PC-3 (cell line): Measurements from ENCODE around the gene PCDH15. TPM values are rescaled to one million over a fixed set of nuclear protein-coding genes. Genes with fewer than 3 reads are reported as not detected.

ENCODE experiments used
- ATAC-seq: fragments of 200-7000 bp; cut with Tn5 transposase; 2 replicates; pipeline ENCODE4 v1.9.1; 2020; ENCODE audit warnings: mild to moderate bottlenecking, moderate library complexity
- BruUV-seq: library from RNA; stranded (reverse); fragments of 400-500 nt; replicated peaks from 2 replicates; lab custom pipeline; 2021; lab: Mats Ljungman, UMichigan
- CTCF ChIA-PET: fragments of 300-600 bp; sonication (Branson Sonifier 250); formaldehyde crosslinking; loops from one replicate; lab custom pipeline; 2022; ENCODE audit warnings: antibody characterized with exemption; lab: Charles Lee
- POLR2A ChIA-PET: fragments of 300-600 bp; sonication (Branson Sonifier 250); formaldehyde crosslinking; loops from one replicate; lab custom pipeline; 2022; ENCODE audit warnings: antibody characterized with exemption; ENCODE audit not compliant: unreplicated experiment; lab: Charles Lee
- DNase-seq: peaks from one replicate; pipeline ENCODE4 v3.0.0-alpha.2; 2015
- H2AFZ ChIP-seq: fragments of 300-600 bp; sonication (generic); 2 replicates; pipeline ENCODE4 v1.6.0; 2016; ENCODE audit warnings: antibody characterized with exemption, low read length
- H3F3A ChIP-seq: fragments of 300-600 bp; sonication (generic); one replicate; pipeline ENCODE4 v1.6.0; 2017; ENCODE audit warnings: antibody characterized with exemption, low read length, control low read depth, mild to moderate bottlenecking; ENCODE audit not compliant: unreplicated experiment
- H3K27ac ChIP-seq: fragments of 300-600 bp; sonication (generic); 2 replicates; pipeline ENCODE4 v1.5.1; 2016; ENCODE audit warnings: mild to moderate bottlenecking, low read length
- H3K27me3 ChIP-seq: fragments of 300-600 bp; sonication (generic); 2 replicates; pipeline ENCODE4 v1.6.1; 2016; ENCODE audit warnings: low read length, mixed read lengths
- H3K36me3 ChIP-seq: fragments of 300-600 bp; sonication (generic); 2 replicates; pipeline ENCODE4 v1.6.1; 2016; ENCODE audit warnings: low read depth, mixed run types, low read length, mixed read lengths
- H3K4me1 ChIP-seq: fragments of 300-600 bp; sonication (generic); 2 replicates; pipeline ENCODE4 v1.5.1; 2016; ENCODE audit warnings: low read length; ENCODE audit not compliant: insufficient read depth
- H3K4me2 ChIP-seq: fragments of 300-600 bp; sonication (generic); 2 replicates; pipeline ENCODE4 v1.6.0; 2016; ENCODE audit warnings: low read length
- H3K4me3 ChIP-seq: fragments of 300-600 bp; sonication (generic); 2 replicates; pipeline ENCODE4 v1.5.1; 2016; ENCODE audit warnings: mild to moderate bottlenecking, low read length, mixed read lengths
- H3K79me2 ChIP-seq: fragments of 300-600 bp; sonication (generic); 2 replicates; pipeline ENCODE4 v1.6.1; 2017; ENCODE audit warnings: low read length, mixed read lengths
- H3K9ac ChIP-seq: fragments of 300-600 bp; sonication (generic); 2 replicates; pipeline ENCODE4 v1.6.0; 2016; ENCODE audit warnings: mild to moderate bottlenecking, low read length
- H3K9me2 ChIP-seq: fragments of 300-600 bp; sonication (generic); replicated peaks from 2 replicates; pipeline ENCODE4 v1.6.1; 2016; ENCODE audit warnings: mixed run types, low read length, mixed read lengths
- H3K9me3 ChIP-seq: fragments of 300-600 bp; sonication (generic); 2 replicates; pipeline ENCODE4 v1.6.1; 2016; ENCODE audit warnings: low read length, mixed read lengths
- H4K20me1 ChIP-seq: fragments of 300-600 bp; sonication (generic); 2 replicates; pipeline ENCODE4 v1.6.1; 2016; ENCODE audit warnings: low read length, mixed read lengths
- CTCF ChIP-seq: fragments of 300-600 bp; sonication (generic); conservative IDR thresholded peaks from 2 replicates; pipeline ENCODE4 v1.5.1; 2017; ENCODE audit warnings: antibody characterized with exemption, low read depth, mild to moderate bottlenecking, low read length
- EZH2 ChIP-seq: fragments of 300-600 bp; sonication (generic); IDR thresholded peaks from one replicate; pipeline ENCODE4 v1.6.1; 2017; ENCODE audit warnings: antibody characterized with exemption, mild to moderate bottlenecking, low read length; ENCODE audit not compliant: unreplicated experiment
- EZH2phosphoT487 ChIP-seq: fragments of 300-600 bp; sonication (generic); IDR thresholded peaks from 2 replicates; pipeline ENCODE4 v1.6.1; 2018; ENCODE audit warnings: mild to moderate bottlenecking, antibody characterized with exemption, low read length, borderline replicate concordance
- intact Hi-C: fragments of 100-400 bp; cut with micrococcal nuclease; formaldehyde crosslinking; loops from 2 replicates; pipeline ENCODE4 v1.9.0; 2023
- total RNA-seq: library from RNA; depleted of rRNA; stranded (reverse); fragments of >200 nt; gene quantifications from 2 replicates; pipeline ENCODE4 v1.2.3, GENCODE V29; 2014

Gene PCDH15
- total RNA-seq, 1 experiment from 2014 or later: not detected

- H3K9ac ChIP-seq: no peak overlapping the region
- no peaks in the 10 kb centered on the region for H3K79me2 ChIP-seq
- POLR2A ChIA-PET: no interaction called here
- DNase-seq (peak; percentile 60), ATAC-seq (peak; percentile 93)
- H3F3A ChIP-seq: no peaks in the 10 kb centered on the region
- intact Hi-C loops: loop anchor here (1.0 to 10.0 kb wide), 12 partner anchors 126 to 1265 kb away; partner anchors contain the start of gene PCDH15
- no peak overlapping the region for H3K27ac ChIP-seq
- no peaks in the 10 kb centered on the region for H3K9me3 ChIP-seq
- H3K27me3 ChIP-seq: no peaks in the 10 kb centered on the region
- CTCF ChIA-PET: interaction anchor here (1.0 kb wide), 1 partner anchor 47 kb away, joined by 5 read pairs; no protein-coding TSS in a partner anchor
- TF ChIP-seq CTCF (peak; percentile 87), EZH2phosphoT487 (no peak), EZH2 (no peak)
- H3K4me1 ChIP-seq: no peaks in the 10 kb centered on the region
- no TSS peak for BruUV-seq
- H3K9me2 ChIP-seq: no peaks in the 10 kb centered on the region
- no peaks in the 10 kb centered on the region for H3K36me3 ChIP-seq
- H2AFZ ChIP-seq: no peak overlapping the region
- H3K4me2 ChIP-seq: no peak overlapping the region
- H3K4me3 ChIP-seq: no peak overlapping the region
- H4K20me1 ChIP-seq: no peaks in the 10 kb centered on the region
Observed at GRCh38 chr10:53997953-53998352, 803.1 kb downstream of the PCDH15 start.

GRCh38 chr10:53990799-53991238 lies 810.2 kb downstream of the PCDH15 start:
- intact Hi-C loops: loop anchor here (10.0 kb wide), 1 partner anchor 1176 kb away; no protein-coding TSS in a partner anchor

More at GRCh38 chr10:53990799-53991238, 810.2 kb downstream of the PCDH15 start:
- Histone ChIP-seq H2AFZ (no peak overlapping the region), H3K36me3 (no peaks in the 10 kb centered on the region), H4K20me1 (no peaks in the 10 kb centered on the region), H3F3A (no peaks in the 10 kb centered on the region), H3K9me2 (no peaks in the 10 kb centered on the region), H3K27ac (no peak overlapping the region), H3K27me3 (no peaks in the 10 kb centered on the region), H3K4me2 (no peak overlapping the region), H3K9me3 (no peaks in the 10 kb centered on the region), H3K9ac (no peak overlapping the region), H3K79me2 (no peaks in the 10 kb centered on the region), H3K4me1 (no peaks in the 10 kb centered on the region), H3K4me3 (no peak overlapping the region)
- no TSS peak for BruUV-seq
- CTCF ChIA-PET: no interaction called here
- POLR2A ChIA-PET: no interaction called here
- DNase-seq (no peak), ATAC-seq (no peak)
- TF ChIP-seq EZH2phosphoT487 (no peak), CTCF (no peak), EZH2 (no peak)
